ENCODE data around the gene GNAT2.

GNAT2 gene

DNA sequence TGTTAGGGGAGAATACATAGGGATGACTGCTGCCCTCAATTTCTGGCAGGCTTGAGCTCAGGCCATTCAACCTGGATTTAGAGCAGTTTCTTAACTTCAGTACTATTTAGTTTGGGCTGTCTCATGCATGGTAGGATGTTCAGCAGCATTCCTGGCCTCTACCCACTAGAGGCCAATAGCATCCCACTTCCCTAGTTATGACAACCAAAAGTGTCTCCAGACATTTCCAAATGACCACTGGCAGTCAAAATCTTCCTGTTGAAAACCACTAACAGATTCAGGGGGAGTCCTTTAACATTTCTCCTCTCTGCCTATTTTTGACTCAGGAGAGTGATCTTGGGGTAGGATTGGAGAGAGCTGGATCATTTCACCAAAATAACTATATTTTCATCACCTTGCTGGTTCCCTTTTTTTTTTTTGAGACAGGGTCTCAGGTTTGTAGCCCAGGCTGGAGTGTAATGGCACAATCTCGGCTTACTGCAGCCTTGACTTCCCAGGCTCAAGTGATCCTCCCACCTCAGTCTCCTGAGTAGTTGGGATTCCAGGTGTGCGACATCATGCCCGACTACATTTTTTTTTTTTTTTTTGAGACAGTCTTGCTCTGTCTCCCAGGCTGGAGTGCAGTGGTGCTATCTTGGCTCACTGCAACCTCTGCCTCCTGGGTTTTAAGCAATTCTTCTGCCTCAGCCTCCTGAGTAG lies 8.7 kb downstream of the GNAT2 start:
- peak; percentile 57 for DNase-seq (ENCODE audit: low read depth)

DNA sequence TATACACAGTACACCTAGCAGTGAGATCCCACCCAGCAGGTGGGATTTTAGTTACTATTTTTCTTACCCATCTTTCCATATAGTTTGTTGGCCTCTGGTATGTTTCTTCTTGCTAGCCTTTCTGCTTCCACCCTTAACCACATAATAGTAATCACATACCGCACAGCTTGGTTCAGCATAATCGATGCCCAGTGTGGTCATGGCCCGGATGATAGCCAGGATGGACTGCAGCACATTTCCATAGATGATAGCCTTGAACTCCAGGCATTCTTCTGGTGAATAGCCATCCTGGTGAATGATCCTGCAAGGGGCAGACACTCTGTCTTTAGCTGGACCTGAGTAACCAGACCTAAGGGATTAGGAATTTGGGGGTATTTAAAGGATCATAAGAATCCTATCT lies 9.5 kb downstream of the GNAT2 start:
- no peak for DNase-seq (ENCODE audit: low read depth)

DNA sequence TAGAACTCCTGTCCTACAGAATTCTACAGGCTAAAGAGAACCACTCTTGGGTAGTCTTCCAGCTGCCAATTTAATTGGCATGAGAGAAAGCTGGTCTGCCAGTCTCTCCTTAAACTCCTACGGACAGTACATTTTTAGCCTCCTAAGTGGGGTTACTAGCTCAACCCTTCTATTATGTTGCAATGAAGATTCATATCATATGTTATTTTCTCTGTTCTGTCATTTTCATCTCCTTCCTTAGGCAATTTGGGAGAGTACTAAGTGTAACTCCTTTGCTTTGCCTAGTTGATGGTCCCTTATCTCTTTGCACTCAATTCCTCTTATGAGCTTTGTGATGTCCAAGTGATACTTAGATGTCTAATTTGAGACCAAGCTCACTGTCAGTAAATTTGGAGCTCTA lies 14.0 kb downstream of the GNAT2 start:
- no peak for DNase-seq (ENCODE audit: low read depth)

DNA sequence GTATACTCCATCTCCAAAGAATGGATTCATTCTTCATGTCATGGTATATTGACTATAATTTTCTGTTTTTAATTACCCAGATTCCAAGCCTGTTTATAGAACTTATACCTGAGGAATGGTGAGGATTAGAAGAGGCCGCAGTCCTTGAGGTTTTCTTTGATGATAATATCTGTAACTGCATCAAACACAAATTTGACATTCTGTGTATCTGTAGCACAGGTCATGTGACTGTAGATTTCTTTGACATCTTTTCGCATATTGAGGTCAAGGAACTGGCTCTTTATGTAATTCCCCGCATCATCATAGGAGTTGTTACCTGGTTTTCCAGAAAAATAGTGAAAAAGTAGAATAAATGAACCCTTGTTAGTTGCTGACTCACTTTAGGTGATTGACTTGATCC lies 16.2 kb downstream of the GNAT2 start:
- DNase-seq (ENCODE audit: low read depth): no peak

DNA sequence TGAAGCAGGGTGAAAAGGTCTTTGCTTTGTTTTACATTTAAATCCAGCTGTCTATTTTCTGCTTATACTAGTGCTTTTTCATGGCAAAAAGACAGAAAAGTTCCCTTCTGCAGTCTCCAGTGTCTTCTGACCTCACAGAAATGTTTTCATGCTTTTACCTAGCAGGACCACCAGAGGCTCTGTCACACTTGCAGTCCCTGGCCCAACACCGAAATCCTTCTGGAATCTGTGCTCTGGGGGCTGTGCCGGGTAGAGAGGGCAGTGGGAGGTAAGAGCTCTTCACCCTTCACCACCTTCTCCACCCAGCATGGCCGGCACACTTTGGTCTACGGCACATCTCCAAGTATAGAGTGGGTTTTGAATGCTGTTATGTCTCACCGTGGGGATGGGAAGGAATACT lies 20.8 kb downstream of the GNAT2 start:
- DNase-seq (ENCODE audit: low read depth): no peak

DNA sequence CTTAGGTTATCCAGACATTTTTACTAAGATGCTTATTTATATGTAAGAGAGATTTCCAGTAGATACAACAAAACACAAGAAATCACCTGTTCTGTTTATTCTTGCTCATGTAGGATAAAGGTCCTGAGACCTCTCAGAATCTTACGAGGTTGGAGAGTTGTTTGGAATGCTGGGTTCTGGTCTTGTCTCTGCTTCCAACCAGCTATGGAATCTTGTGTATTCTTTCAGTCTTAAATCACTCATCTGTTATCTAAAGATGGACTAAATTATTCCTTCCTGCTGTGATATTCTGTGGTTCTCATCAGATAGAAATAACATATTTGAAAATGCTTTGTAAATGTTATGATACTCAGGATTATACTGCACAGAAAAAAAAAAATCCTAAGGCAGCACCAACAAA lies 21.3 kb downstream of the GNAT2 start:
- DNase-seq (ENCODE audit: low read depth): no peak

DNA sequence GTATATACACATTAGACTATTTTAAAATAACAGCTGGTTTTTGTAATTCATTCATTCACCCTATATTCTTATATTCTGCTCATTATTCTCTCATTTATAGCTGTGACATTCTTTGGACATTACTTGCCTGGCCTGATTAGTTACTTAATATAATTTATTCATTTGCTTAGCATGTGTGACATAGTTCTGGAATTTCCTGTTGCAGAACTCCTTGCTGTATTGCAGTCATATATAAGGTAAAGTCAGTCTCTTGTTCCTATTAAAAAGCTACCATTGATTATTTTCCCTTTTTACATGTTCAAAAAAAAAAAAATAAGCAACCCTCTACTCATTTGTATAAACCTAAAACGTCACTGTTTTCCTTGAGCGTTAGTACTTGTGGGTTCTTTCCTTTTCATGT lies 23.9 kb downstream of the GNAT2 start:
- DNase-seq (ENCODE audit: low read depth): peak; percentile 52

DNA sequence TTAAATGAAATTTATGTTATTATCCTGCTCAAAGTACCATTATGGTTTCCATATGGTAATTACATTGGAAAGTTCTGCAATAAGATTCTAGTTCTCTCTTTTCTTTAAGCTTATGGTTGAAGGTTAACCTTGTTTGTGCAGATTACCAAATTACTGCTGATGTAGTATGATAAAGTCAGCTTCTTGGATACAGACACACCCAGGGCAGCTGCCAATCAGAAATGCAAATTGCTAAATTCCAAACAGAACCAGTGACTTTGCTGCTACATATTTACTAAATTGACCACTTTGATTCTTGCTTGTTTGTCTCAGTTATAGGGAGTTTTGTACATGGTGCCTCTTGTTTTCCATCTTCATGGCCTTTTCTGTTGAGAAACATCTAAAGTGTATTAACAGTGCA lies 26.5 kb downstream of the GNAT2 start:
- DNase-seq (ENCODE audit: low read depth): no peak

DNA sequence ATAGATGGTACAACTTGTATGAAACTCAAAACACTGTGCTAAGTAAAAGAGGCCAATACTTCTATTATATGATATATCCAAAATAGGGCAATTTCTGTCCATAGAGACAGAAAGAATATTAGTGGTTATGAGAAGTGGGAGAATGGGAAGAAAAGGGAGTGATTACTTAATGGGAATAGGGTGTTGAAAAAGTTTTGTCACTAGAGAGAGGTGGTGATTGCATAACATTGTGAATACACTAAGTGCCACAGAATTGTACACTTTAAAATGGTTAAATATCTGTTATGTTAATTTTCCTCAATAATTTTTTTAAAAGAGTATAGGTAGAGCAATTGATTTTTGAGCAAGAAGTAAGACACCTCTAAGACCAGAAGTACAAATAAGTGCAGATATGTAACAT lies 29.7 kb downstream of the GNAT2 start:
- no peak for DNase-seq (ENCODE audit: low read depth)

DNA sequence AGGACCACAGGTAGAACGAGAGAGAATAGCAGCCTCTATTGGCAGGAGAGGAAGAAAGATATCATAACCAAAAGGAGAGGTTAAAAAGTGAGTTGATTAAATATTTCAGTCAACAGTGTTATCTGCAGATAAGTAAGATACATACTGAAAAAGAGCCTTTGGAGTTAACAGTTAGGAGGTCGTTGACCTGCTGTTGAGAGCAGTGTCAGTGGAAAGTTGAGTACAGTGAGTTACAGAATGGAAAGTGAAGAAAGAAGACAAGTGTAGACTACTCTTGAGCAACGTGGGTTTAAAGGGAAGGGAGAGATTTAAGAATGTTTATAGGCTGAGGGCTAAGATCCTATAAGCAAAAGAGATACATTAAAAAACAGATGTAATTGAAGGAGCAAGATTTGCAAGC lies 30.2 kb downstream of the GNAT2 start:
- no peak for DNase-seq (ENCODE audit: low read depth)

DNA sequence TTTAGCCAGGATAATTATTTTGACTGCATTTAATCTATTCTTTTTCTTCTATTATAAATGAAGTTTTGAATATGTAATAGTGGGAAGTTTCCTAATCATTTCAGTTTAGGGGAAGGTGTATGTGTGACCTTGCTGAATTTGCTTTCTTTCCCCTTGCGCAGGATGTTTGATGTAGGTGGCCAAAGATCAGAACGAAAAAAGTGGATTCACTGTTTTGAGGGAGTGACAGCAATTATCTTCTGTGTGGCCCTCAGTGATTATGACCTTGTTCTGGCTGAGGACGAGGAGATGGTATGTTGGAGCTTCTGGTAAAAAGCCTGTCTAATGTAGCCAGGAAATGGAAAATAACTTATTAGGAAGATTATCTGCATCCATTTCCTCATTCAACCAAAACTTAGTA lies 33.4 kb downstream of the GNAT2 start:
- DNase-seq (ENCODE audit: low read depth): no peak

DNA sequence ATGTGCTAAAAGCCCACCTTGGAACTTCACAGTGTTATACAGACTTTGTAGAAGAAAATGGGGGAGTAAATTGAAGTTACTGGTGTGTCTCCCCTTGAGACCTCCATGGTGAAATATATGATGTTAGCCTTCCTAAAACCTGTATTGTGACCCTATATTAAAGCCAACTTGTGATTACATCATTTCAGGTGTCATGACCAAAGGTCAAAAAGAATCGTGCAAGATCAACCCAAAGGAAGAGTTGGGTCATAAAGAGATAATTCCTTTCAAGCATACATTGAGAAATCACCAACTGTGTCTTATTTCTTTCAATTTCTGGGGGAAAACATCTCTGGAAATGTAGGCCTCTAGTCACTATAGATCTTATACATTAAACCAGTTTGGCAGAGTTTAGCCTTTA lies 34.6 kb downstream of the GNAT2 start:
- DNase-seq (ENCODE audit: low read depth): no peak

DNA sequence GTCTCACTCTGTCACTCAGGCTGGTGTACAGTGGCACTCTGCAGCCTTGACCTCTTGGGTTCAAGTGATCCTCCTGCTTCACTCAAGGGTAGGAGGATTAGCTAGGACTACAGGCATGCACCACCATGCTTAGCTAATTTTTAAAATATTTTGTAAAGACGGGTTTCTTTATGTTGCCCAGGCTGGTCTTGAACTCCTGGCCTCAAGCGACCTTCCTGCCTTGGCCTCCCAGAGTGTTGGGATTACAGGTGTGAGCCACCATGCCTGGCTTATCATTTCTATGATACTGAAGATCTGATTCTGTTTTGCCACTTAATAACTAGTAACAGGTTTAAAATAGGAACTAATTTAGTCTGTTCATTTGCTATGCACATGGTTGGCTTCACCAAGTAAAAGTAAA lies 37.4 kb downstream of the GNAT2 start:
- DNase-seq (ENCODE audit: low read depth): no peak

DNA sequence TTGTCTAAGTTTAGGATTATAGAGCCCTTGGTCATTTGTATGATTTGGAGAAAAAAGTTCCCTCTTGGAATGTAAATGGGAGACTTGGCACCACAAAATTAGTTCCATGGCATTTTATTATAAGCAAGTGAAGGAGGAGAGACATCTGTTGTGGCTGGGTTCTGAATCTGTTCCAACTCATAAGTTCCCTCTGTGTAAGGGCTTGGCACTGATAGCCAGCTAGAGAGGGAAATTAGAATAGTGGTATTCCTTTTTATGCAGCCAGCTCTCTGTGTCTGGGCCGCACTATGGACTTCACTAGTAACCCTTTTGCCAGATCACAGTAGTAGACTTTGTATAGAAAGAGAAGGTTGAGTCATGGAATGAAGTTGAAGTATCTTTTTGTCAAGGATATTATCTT lies 39.9 kb downstream of the GNAT2 start:
- DNase-seq (ENCODE audit: low read depth): no peak

DNA sequence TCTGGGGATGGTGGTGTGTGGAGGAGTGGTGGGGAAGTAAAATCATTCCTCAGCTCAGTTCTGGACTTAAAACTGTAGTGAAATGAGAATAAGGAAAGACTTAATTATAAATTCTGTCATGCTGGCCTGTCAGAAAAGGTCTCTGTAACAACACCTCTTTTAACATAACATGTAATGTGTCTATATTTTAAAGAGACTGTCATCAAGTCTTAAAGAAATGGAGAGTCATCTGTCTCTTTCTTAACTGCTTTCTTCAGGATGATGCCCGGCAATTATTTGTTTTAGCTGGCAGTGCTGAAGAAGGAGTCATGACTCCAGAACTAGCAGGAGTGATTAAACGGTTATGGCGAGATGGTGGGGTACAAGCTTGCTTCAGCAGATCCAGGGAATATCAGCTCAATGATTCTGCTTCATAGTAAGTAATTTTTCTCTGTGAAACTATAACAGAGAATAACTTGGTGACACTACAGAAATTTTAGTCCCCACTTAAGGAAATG lies 40.4 kb downstream of the GNAT2 start:
- peak; percentile 11 for DNase-seq (ENCODE audit: low read depth)

DNA sequence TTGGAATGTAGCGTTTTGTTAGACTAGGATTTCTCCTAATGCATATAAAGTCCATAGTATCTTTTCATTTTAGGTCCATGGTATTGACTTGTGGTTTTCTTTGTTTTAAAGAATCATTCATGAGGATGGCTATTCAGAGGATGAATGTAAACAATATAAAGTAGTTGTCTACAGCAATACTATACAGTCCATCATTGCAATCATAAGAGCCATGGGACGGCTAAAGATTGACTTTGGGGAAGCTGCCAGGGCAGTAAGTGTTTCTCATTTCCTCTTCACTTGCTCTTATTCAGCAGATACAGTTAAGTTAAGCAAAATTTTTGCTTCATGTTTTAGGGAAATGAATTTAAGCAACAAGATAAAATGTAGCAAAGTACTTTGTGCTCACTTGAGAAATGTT lies 45.6 kb downstream of the GNAT2 start:
- no peak for DNase-seq (ENCODE audit: low read depth)

DNA sequence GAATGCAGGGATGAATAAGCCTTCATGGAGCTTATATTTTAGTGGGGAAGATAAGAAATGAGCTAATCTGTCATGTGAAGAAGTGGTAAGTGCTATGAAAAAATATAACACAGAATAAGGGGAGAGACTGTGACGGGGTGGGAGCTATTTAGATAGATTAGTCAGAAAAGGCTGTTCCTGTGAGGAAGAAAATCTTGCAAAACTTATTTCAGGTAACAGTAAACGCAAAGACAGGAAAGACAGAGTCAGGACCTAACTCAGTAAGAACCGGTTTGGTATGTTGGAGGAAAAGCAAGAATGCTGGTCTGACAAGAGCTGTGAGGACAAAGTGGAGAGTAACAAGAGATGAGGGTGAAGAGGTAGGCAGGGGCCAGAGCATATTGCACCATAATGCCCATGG lies 49.0 kb downstream of the GNAT2 start:
- DNase-seq (ENCODE audit: low read depth): peak; percentile 67

DNA sequence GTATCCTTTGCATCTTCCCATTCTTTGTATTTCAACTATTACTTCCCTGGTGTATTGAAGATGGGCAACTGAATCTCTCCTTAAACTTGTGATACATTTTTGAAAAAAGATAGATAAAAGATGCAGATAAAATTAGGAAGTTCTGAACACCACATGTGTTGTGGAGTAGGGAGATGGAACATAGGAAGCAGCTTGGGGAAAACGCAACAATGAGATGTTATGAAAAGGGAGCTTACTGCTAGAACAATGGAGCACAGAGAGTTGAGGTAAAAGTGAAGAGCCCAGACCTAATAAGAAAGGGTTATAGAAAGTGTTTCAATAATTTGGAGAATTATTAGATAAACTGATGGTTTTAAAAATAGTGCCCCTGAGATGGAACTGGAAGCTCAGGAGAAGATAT lies 50.1 kb downstream of the GNAT2 start:
- DNase-seq (ENCODE audit: low read depth): no peak

DNA sequence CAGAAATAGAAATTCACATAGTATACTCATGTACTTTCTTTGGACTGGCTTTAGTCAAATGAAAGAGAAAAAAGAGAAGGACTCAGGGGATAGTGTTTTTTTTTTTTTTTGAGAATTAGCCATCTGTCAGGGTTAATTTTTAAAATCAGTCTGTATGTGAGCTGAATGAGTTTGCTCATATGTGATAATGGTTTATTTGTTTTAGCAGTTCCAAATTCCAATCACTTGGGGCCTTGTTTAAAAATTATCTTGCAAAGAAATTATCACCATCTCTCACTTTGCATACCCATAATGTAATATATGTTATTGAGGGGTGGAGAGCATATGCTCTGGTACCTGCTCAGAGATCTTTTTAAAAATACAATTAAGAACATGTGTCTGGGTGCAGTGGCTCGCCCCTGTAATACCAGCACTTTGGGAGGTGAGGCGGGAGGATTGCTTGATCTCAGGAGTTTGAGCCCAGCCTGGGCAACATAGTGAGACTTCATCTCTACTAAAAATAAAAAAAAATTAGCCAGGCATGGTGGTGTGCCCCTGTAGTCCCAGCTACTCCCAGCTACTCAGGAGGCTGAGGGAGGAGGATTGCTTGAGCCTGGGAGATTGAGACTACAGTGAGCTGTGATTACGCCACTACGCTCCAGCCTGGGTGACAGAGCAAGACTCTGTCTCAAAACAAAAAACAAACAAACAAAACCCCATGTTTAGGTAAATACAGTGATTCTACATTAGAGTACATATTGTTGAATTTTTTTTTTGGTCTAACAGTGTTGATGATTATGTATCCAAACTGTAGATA lies 51.3 kb downstream of the GNAT2 start:
- DNase-seq (ENCODE audit: low read depth): no peak

DNA sequence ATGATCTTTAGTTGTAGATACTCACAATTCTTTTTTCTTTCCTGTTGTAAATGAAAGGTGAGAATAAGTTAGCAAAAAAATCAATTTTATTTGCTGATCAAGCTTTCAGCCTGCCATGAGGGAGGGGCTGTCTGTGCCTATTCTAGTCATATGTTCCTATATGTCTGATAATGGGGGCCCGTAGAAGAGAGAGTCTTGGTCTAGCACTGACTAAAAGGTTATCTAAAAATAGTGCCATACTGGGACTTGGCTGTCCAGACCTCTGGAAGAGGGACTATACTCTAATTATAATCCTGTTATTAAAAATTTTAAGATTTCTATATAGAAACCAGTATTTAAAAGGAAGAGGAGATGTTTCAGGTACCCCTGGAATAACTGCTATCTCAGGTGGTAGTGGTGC lies 52.4 kb downstream of the GNAT2 start:
- DNase-seq (ENCODE audit: low read depth): no peak

DNA sequence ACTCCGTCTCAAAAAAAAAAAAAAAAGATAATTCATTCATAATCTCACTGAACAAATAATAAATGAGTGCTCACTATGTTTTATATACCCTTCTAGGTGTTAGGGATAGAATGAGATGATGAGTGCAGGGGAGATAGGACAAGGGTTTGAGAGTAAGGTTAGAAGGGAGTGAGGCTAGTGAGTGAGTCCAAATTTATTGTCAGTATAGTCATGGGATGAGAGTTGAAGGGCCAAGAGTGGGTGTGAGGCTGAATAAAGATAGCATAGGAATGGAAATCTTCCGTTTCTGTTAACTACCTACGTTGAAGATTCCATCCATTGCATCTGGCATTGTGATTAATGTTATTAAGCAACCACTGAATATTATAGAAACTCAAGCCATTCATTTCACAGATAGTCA lies 54.2 kb downstream of the GNAT2 start:
- DNase-seq (ENCODE audit: low read depth): no peak

DNA sequence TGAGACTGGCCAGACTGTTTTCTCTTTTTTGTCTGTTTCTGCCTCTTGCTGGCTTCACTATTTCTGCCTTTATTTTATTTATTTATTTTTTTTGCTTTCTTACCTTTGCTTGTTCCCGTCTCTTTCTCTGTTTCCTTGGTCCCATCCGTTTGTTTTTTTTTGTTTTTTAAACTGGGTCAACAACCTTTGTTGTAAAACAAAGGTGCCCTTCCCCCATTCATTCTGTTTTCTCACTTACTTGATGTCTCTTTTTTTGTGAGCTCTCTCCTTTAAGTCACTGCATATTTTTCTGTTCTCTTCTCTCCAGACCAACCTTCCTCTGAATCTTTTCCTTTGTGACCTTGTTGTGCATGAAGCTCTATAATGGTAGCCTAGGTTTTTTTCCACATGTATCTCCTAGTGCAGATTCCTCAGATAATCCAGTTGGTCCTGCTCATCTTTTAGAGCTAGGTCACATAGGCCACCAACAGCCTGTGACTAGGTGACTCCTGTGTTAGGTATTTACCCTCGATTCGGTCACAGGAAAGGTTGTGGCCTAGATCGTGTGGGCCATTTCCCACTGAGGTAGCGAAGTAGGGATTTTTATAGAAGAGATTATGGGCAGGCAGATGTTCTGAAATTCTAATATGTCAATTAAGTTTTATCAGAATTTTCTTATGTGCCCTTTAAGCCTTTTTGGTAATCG lies 55.1 kb downstream of the GNAT2 start:
- no peak for DNase-seq (ENCODE audit: low read depth)

DNA sequence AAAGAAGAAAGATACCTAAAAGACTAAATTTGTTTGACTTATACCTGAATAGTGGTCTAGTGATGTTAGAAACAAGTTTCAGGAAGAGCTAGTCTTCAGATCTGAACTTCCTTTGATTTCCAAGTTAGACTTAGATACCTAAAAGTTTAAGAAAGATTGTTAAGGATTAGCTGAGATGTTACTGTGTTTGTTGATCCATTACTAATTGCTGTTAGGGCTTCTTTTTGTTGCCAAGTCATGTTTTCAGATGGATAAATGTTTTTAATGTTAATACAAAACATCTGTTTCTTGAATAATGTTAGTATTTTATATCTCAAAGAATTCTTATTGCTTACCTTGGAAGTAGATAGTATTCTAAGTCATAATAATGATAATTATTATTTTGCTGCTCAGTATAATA lies 59.4 kb downstream of the GNAT2 start:
- DNase-seq (ENCODE audit: low read depth): no peak

Data from iris pigment epithelial cell (primary cell).